H1 (cell line): ENCODE measurements around the gene CBR4. TPM values are rescaled to one million over a fixed set of nuclear protein-coding genes. Genes with fewer than 3 reads are reported as not detected.

ENCODE experiments used
- CTCF ChIA-PET: fragments of 300-600 bp; sonication (Branson Sonifier 250); formaldehyde crosslinking; loops from one replicate; lab custom pipeline; 2021; ENCODE audit not compliant: partially characterized antibody; lab: Charles Lee
- POLR2A ChIA-PET: fragments of 300-600 bp; sonication (Branson Sonifier 250); formaldehyde crosslinking; loops from one replicate; lab custom pipeline; 2021; ENCODE audit warnings: inconsistent platforms; ENCODE audit not compliant: partially characterized antibody; lab: Charles Lee
- DNase-seq, 2 experiments: peaks; one replicate each; pipeline versions ENCODE4 v3.0.0 to v3.0.0-alpha.2; 2010 to 2022; ENCODE audit warnings: low spot score in 2 of 2, low read depth in 1 of 2, mixed read lengths in 1 of 2
- FAIRE-seq: peaks from 2 replicates; lab custom pipeline; 2011; peaks lifted over from hg19 to GRCh38; lab: Jason Lieb, UNC
- H2AFZ ChIP-seq: 2 replicates; pipeline ENCODE4 v1.8.1; 2012; ENCODE audit warnings: low read length, inconsistent platforms
- H2AK5ac ChIP-seq: 2 replicates; pipeline ENCODE4 v1.6.1; 2013; ENCODE audit warnings: low read depth, low read length
- H2BK120ac ChIP-seq: replicated peaks from 2 replicates; pipeline ENCODE3; 2013; ENCODE audit warnings: low read depth, low read length, inconsistent platforms
- H2BK12ac ChIP-seq: 2 replicates; pipeline ENCODE4 v1.6.1; 2013; ENCODE audit warnings: low read depth, low read length
- H2BK15ac ChIP-seq: 2 replicates; pipeline ENCODE4 v1.6.1; 2013; ENCODE audit warnings: low read length
- H2BK20ac ChIP-seq: 2 replicates; pipeline ENCODE4 v1.6.1; 2013; ENCODE audit warnings: low read length
- H2BK5ac ChIP-seq: 2 replicates; pipeline ENCODE4 v1.6.1; 2013; ENCODE audit warnings: low read depth, low read length
- H3K14ac ChIP-seq: 2 replicates; pipeline ENCODE4 v1.6.1; 2013; ENCODE audit warnings: inconsistent platforms; ENCODE audit not compliant: insufficient read length
- H3K18ac ChIP-seq: 2 replicates; pipeline ENCODE4 v1.6.1; 2013; ENCODE audit warnings: low read length; ENCODE audit errors: extremely low read depth
- H3K23ac ChIP-seq: 2 replicates; pipeline ENCODE4 v1.6.1; 2013; ENCODE audit warnings: inconsistent platforms; ENCODE audit not compliant: insufficient read length
- H3K23me2 ChIP-seq: 2 replicates; pipeline ENCODE4 v1.6.1; 2013; ENCODE audit warnings: low read depth, low read length
- H3K27ac ChIP-seq: 2 replicates; pipeline ENCODE4 v1.6.1; 2011; ENCODE audit warnings: low read depth, low read length, inconsistent platforms
- H3K27me3 ChIP-seq, 4 experiments: replicated peaks in 1 of 4; 1 replicate in 1 of 4; 2 replicates in 3 of 4; pipeline versions ENCODE4 v1.6.1 to v1.8.1; 2011 to 2013; ENCODE audit warnings: low read length in 3 of 4, mild to moderate bottlenecking in 3 of 4, inconsistent platforms in 2 of 4, mixed read lengths in 2 of 4, moderate library complexity in 1 of 4; ENCODE audit not compliant: control insufficient read depth in 3 of 4, insufficient read depth in 3 of 4; ENCODE audit errors: extremely low read depth in 1 of 4
- H3K36me3 ChIP-seq, 4 experiments: 2 replicates each; pipeline versions ENCODE4 v1.6.1 to v1.8.1; 2011 to 2013; ENCODE audit warnings: mild to moderate bottlenecking in 4 of 4, low read length in 3 of 4, moderate library complexity in 2 of 4, control low read depth in 1 of 4, inconsistent platforms in 1 of 4; ENCODE audit not compliant: insufficient read depth in 4 of 4, control insufficient read depth in 2 of 4
- H3K4ac ChIP-seq: replicated peaks from 2 replicates; pipeline ENCODE3; 2013; ENCODE audit warnings: low read length, low read depth, mixed read lengths, inconsistent platforms; ENCODE audit not compliant: insufficient read length
- H3K4me1 ChIP-seq, 4 experiments: replicated peaks in 1 of 4; 1 replicate in 1 of 4; 2 replicates in 3 of 4; pipeline versions ENCODE4 v1.6.1 to v1.8.1; 2011 to 2013; ENCODE audit warnings: low read length in 3 of 4, inconsistent platforms in 2 of 4, mixed read lengths in 1 of 4; ENCODE audit not compliant: insufficient read depth in 4 of 4, control insufficient read depth in 3 of 4
- H3K4me2 ChIP-seq, 2 experiments: 2 replicates each; pipeline versions ENCODE4 v1.6.1 to v1.8.1; 2011 to 2013; ENCODE audit warnings: low read depth in 2 of 2, low read length in 2 of 2, control low read depth in 1 of 2, inconsistent platforms in 1 of 2, mild to moderate bottlenecking in 1 of 2; ENCODE audit not compliant: insufficient read depth in 1 of 2
- H3K4me3 ChIP-seq, 4 experiments: fragments of 200-600, 300-600 bp in 1 of 4; sonication (generic), shearing (Covaris generic), sonication (Bioruptor Twin) in 1 of 4; 2 replicates each; pipeline versions ENCODE4 v1.5.1 to v1.8.1; 2011 to 2016; ENCODE audit warnings: low read length in 4 of 4, low read depth in 3 of 4, control low read depth in 2 of 4, inconsistent platforms in 2 of 4, mild to moderate bottlenecking in 2 of 4, mixed read lengths in 1 of 4, moderate library complexity in 1 of 4; ENCODE audit not compliant: insufficient read depth in 2 of 4; ENCODE audit errors: extremely low read depth in 1 of 4
- H3K56ac ChIP-seq: replicated peaks from 2 replicates; pipeline ENCODE3; 2013; ENCODE audit warnings: low read depth, mild to moderate bottlenecking, mixed read lengths, low read length, inconsistent platforms; ENCODE audit not compliant: insufficient read length
- H3K79me1 ChIP-seq: 2 replicates; pipeline ENCODE4 v1.6.1; 2013; ENCODE audit warnings: low read depth, low read length, control low read depth
- H3K79me2 ChIP-seq, 2 experiments: 2 replicates each; pipeline versions ENCODE4 v1.6.1 to v1.8.1; 2012 to 2013; ENCODE audit warnings: low read length in 2 of 2, mild to moderate bottlenecking in 2 of 2, inconsistent platforms in 1 of 2; ENCODE audit not compliant: insufficient read depth in 2 of 2, control insufficient read depth in 1 of 2
- H3K9ac ChIP-seq, 4 experiments: replicated peaks in 1 of 4; 1 replicate in 1 of 4; 2 replicates in 3 of 4; pipeline versions ENCODE4 v1.6.1 to v1.8.1; 2011 to 2013; ENCODE audit warnings: low read depth in 3 of 4, low read length in 3 of 4, control low read depth in 2 of 4, mild to moderate bottlenecking in 2 of 4, moderate library complexity in 2 of 4, inconsistent platforms in 1 of 4; ENCODE audit errors: extremely low read depth in 1 of 4
- H3K9me3 ChIP-seq, 2 experiments: 2 replicates each; pipeline versions ENCODE4 v1.6.1 to v1.8.1; 2012 to 2013; ENCODE audit warnings: mild to moderate bottlenecking in 2 of 2, moderate library complexity in 2 of 2, control low read depth in 1 of 2, inconsistent platforms in 1 of 2, low read depth in 1 of 2, low read length in 1 of 2, mixed read lengths in 1 of 2; ENCODE audit not compliant: insufficient read depth in 2 of 2
- H4K20me1 ChIP-seq, 2 experiments: replicated peaks in 1 of 2; 2 replicates each; pipeline versions ENCODE3 to v1.8.1; 2011 to 2013; ENCODE audit warnings: inconsistent platforms in 2 of 2, low read length in 2 of 2, mild to moderate bottlenecking in 1 of 2; ENCODE audit not compliant: insufficient read depth in 2 of 2, control insufficient read depth in 1 of 2
- H4K5ac ChIP-seq: 2 replicates; pipeline ENCODE4 v1.6.1; 2013; ENCODE audit warnings: low read length, low read depth, mixed read lengths, inconsistent platforms; ENCODE audit not compliant: insufficient read length
- H4K8ac ChIP-seq: 2 replicates; pipeline ENCODE4 v1.8.0; 2013; ENCODE audit warnings: mild to moderate bottlenecking, moderate library complexity, low read length, inconsistent platforms; ENCODE audit not compliant: insufficient read depth; ENCODE audit errors: extremely low read depth
- H4K91ac ChIP-seq: replicated peaks from 2 replicates; pipeline ENCODE3; 2013; ENCODE audit warnings: low read length, mixed read lengths, inconsistent platforms; ENCODE audit not compliant: insufficient read length
- BCL11A ChIP-seq, 2 experiments: IDR thresholded peaks; one replicate each; pipeline ENCODE4 v1.6.1; 2011; ENCODE audit warnings: low read depth in 2 of 2, low read length in 2 of 2, mild to moderate bottlenecking in 2 of 2
- POLR2A ChIP-seq, 2 experiments: IDR thresholded peaks; 1 replicate in 1 of 2; 2 replicates in 1 of 2; pipeline ENCODE4 v1.6.1; 2011; ENCODE audit warnings: low read depth in 2 of 2, low read length in 2 of 2, mild to moderate bottlenecking in 2 of 2; ENCODE audit errors: control extremely low read depth in 1 of 2
- SP4 ChIP-seq: IDR thresholded peaks from 2 replicates; pipeline ENCODE4 v1.6.1; 2012; ENCODE audit warnings: low read length, inconsistent platforms
- TAF7 ChIP-seq: optimal IDR thresholded peaks from 2 replicates; pipeline ENCODE3; 2011; ENCODE audit warnings: low read depth, mild to moderate bottlenecking, inconsistent platforms, low read length, moderate library complexity, borderline replicate concordance
- WGBS, 2 experiments: shearing (Covaris generic) in 1 of 2; methylation state at CpG; one replicate each; pipeline versions ENCODE4 v1.1.6 to v1.1.7; 2013 to 2015; ENCODE audit warnings: low lambda C conversion rate in 2 of 2, mixed read lengths in 2 of 2, inconsistent platforms in 1 of 2, low coverage in 1 of 2, missing lambda C conversion rate in 1 of 2; ENCODE audit not compliant: insufficient replicate concordance in 2 of 2, insufficient coverage in 1 of 2, insufficient read length in 1 of 2; ENCODE audit errors: extremely low coverage in 1 of 2, missing lambda C conversion rate in 1 of 2; 5-methylcytosine and 5-hydroxymethylcytosine counted together
- polyA plus RNA-seq, 7 experiments: library from polyadenylated mRNA; depleted of rRNA in 3 of 7; stranded (reverse) in 5 of 7; unstranded in 2 of 7; fragments of >200 nt in 5 of 7; fragments of 200-250 nt in 2 of 7; gene quantifications; 1 replicate in 5 of 7; 2 replicates in 1 of 7; 4 replicates in 1 of 7; pipeline versions ENCODE4 v1.2.1 to v1.2.3, GENCODE V29; 2011 to 2013; ENCODE audit warnings: missing spikeins in 2 of 7, mixed read lengths in 2 of 7
- total RNA-seq: library from RNA; stranded (reverse); fragmentation: NEBNext Ultra II Directional; extraction: Animal tissue kit (Norgen Biotek cat#: 25700); gene quantifications from 2 replicates; pipeline ENCODE4 v1.2.1, GENCODE V29; 2021
- TF ChIP-seq, protein P1 (sequence below): IDR thresholded peaks from 2 replicates; pipeline ENCODE4 v1.6.1; 2012; ENCODE audit warnings: inconsistent platforms

The CBR4 gene
- total and polyA plus RNA-seq, 2 of the 8 experiments (the other 6 are each of a cell fraction or from before 2014, with no cell fraction given) = 8.6 to 29.5 TPM

DNA sequence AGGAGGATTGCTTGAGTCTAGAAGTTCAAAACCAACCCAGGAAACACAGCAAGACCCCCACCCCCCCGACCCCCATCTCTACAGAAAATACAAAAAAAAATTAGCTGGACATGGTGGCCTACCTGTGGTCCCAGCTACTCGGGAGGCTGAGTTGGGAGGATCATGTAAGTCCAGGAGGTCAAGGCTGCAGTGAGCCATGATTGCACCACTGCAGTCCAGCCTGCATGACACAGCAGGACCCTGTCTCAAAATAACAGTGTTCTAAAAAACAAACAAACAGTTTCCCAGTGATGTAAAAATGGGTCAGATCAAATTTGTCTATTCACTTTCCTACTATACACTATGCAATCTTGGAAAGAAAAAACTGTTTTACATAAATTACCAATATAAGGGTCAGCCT lies 2.0 kb upstream of the CBR4 start:
- Histone ChIP-seq H2BK20ac (no peak overlapping the region), H3K27me3 (no peaks in the 10 kb centered on the region), H2AK5ac (no peak overlapping the region), H3K23me2 (peaks cover 11% of the 10 kb centered on the region; the same call in 1 of the 2 replicates), H3K4me2 (no peak overlapping the region), H3K79me1 (peaks cover 2% of the 10 kb centered on the region; the same call in 1 of the 2 replicates), H3K79me2 (peaks cover 0 to 23% of the 10 kb centered on the region in 2 experiments; a peak in 2 of 4 replicates), H3K36me3 (no peaks in the 10 kb centered on the region), H3K18ac (no peak overlapping the region), H3K4ac (no peak overlapping the region), H3K56ac (no peak overlapping the region), H4K20me1 (no peaks in the 10 kb centered on the region), H3K14ac (no peak overlapping the region), H3K9me3 (no peaks in the 10 kb centered on the region), H3K23ac (no peak overlapping the region), H2BK5ac (no peak overlapping the region), H2BK15ac (no peak overlapping the region)
- no peak for DNase-seq
- CTCF ChIA-PET = interaction anchor here (1.0 to 1.8 kb wide), 4 partner anchors 12 to 474 kb away, joined by 3 to 6 read pairs (median 4); no protein-coding TSS in a partner anchor
- POLR2A ChIA-PET = interaction anchor here (1.5 to 3.7 kb wide), 2 partner anchors 12 to 258 kb away, joined by 4 to 10 read pairs; partner anchors contain the start of gene SH3RF1
- no peak for TF ChIP-seq TAF7
- TF ChIP-seq POLR2A (IDR thresholded peaks at IDR 0.05; ENCODE audit: control extremely low read depth in 1 of 2, low read depth in 2 of 2, low read length in 2 of 2) = no peak
- TF ChIP-seq SP4 = no peak
- TF ChIP-seq, protein P1, sequence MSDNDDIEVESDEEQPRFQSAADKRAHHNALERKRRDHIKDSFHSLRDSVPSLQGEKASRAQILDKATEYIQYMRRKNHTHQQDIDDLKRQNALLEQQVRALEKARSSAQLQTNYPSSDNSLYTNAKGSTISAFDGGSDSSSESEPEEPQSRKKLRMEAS = no peak
- no peak for TF ChIP-seq BCL11A (IDR thresholded peaks at IDR 0.05; ENCODE audit: low read depth in 2 of 2, low read length in 2 of 2)
- TF ChIP-seq, all 59 proteins: peak for 0
- H2AFZ ChIP-seq = no peak overlapping the region
- no peak overlapping the region for H4K91ac ChIP-seq
- no peak overlapping the region for H4K5ac ChIP-seq
- no peak for FAIRE-seq
- no peak overlapping the region for H3K27ac ChIP-seq
- WGBS, 2 experiments = 72% methylated on average over 2 of the region's 2 CpGs; no CpG with 5 or more reads in 1 of the 2 experiments
- H2BK12ac ChIP-seq = no peak overlapping the region
- H2BK120ac ChIP-seq = no peak overlapping the region
- no peak overlapping the region for H4K8ac ChIP-seq
- peaks cover 0 to 1% (median 0%) of the 10 kb centered on the region in 4 experiments; a peak in 2 of 7 replicates for H3K4me1 ChIP-seq
- H3K9ac ChIP-seq = no peak overlapping the region
- no peak overlapping the region for H3K4me3 ChIP-seq
